ENCODE results near the gene CYP2F1. TPM values are rescaled to one million over a fixed set of nuclear protein-coding genes. Genes with fewer than 3 reads are reported as not detected.

The CYP2F1 gene
- total RNA-seq, 1 donor from 2014 or later: not detected

GRCh38 chr19:41172297-41173164 is 58.3 kb downstream of the CYP2F1 start:
- no peak overlapping the region for H3K4me3 Mint-ChIP-seq
- intact Hi-C loops (cut with micrococcal nuclease): no loop called here
- H3K4me1 Mint-ChIP-seq (ENCODE audit: low read depth): peaks cover 11% of the 10 kb centered on the region
- H3K9me3 Mint-ChIP-seq: no peaks in the 10 kb centered on the region
- no peaks in the 10 kb centered on the region for H3K36me3 Mint-ChIP-seq (ENCODE audit: low read depth)
- no peak for DNase-seq (ENCODE audit: low spot score)
- peaks cover 7% of the 10 kb centered on the region for H3K27me3 Mint-ChIP-seq (ENCODE audit: insufficient read depth)
- no peak overlapping the region for H3K27ac Mint-ChIP-seq

GRCh38 chr19:41174297-41174928 is 60.2 kb downstream of the CYP2F1 start:
- intact Hi-C loops (cut with micrococcal nuclease): no loop called here
- no peak for DNase-seq (ENCODE audit: low spot score)
- Mint-ChIP-seq H3K4me1 (ENCODE audit: low read depth) (peaks cover 11% of the 10 kb centered on the region), H3K27ac (no peak overlapping the region), H3K9me3 (no peaks in the 10 kb centered on the region), H3K4me3 (no peak overlapping the region), H3K27me3 (ENCODE audit: insufficient read depth) (peaks cover 5% of the 10 kb centered on the region), H3K36me3 (ENCODE audit: low read depth) (no peaks in the 10 kb centered on the region)

GRCh38 chr19:41175801-41176777 is 61.9 kb downstream of the CYP2F1 start:
- peak overlapping the region; percentile 31 for H3K27ac Mint-ChIP-seq
- H3K4me3 Mint-ChIP-seq: peak overlapping the region; percentile 64
- intact Hi-C loops (cut with micrococcal nuclease): no loop called here
- peak; percentile 32 for DNase-seq (ENCODE audit: low spot score)
- H3K4me1 Mint-ChIP-seq (ENCODE audit: low read depth): peaks cover 11% of the 10 kb centered on the region
- peaks cover 5% of the 10 kb centered on the region for H3K27me3 Mint-ChIP-seq (ENCODE audit: insufficient read depth)
- no peaks in the 10 kb centered on the region for H3K36me3 Mint-ChIP-seq (ENCODE audit: low read depth)
- H3K9me3 Mint-ChIP-seq: no peaks in the 10 kb centered on the region

Other genes starting within 250 kb of the CYP2F1 start
- gene CYP2A7, start 232.2 kb upstream of the CYP2F1 start, total RNA-seq: not detected in 2 replicates
- not detected in 2 replicates for gene CYP2B6, start 123.2 kb upstream of the CYP2F1 start, total RNA-seq
- not detected in 2 replicates for gene CYP2A13, start 26.0 kb upstream of the CYP2F1 start, total RNA-seq
- gene CYP2S1, start 78.8 kb downstream of the CYP2F1 start, total RNA-seq: 0.60 and 0.73 TPM in 2 replicates
- gene AXL, start 104.8 kb downstream of the CYP2F1 start, total RNA-seq: 0.17 and 0.18 TPM in 2 replicates
- 254 and 264 TPM in 2 replicates for gene HNRNPUL1, start 149.9 kb downstream of the CYP2F1 start, total RNA-seq
- 35.3 and 36.1 TPM in 2 replicates for gene CCDC97, start 195.7 kb downstream of the CYP2F1 start, total RNA-seq
- gene TGFB1, start 239.5 kb downstream of the CYP2F1 start, total RNA-seq: 108 and 112 TPM in 2 replicates
- gene B9D2, start 249.7 kb downstream of the CYP2F1 start, total RNA-seq: 4.4 and 4.5 TPM in 2 replicates

Data from activated T-helper 1 cell treated with anti-CD3 and anti-CD28 coated beads, Interleukin-12 subunit alpha, Interleukin-12 subunit beta, Interleukin-2, Interleukin-4 antibody, amounts not matched to agents 30 ng/mL and 10 ng/mL and 1 ng/mL, durations not matched to agents 14 hours and 24 hours and 36 hours (primary cell).